GM12892 (cell line): ENCODE measurements around the gene DOCK1.

Experiments
- DNase-seq: peaks from one replicate; pipeline ENCODE4 v3.0.0; 2011; ENCODE audit not compliant: insufficient read length
- FAIRE-seq: peaks from 2 replicates; lab custom pipeline; 2011; peaks lifted over from hg19 to GRCh38; lab: Jason Lieb, UNC
- POLR2A ChIP-seq: IDR thresholded peaks from 2 replicates; pipeline ENCODE4 v1.6.1; 2011; ENCODE audit warnings: low read depth, low read length, control low read depth
- POLR2AphosphoS5 ChIP-seq: IDR thresholded peaks from 2 replicates; pipeline ENCODE4 v1.6.1; 2011; ENCODE audit warnings: low read depth, low read length, control low read depth
- TAF1 ChIP-seq: IDR thresholded peaks from 2 replicates; pipeline ENCODE4 v1.6.1; 2011; ENCODE audit warnings: low read depth, mild to moderate bottlenecking, control low read depth, low read length, borderline replicate concordance

DOCK1 gene

GRCh38 chr10:126966938-126967337 lies 61.7 kb downstream of the DOCK1 start:
- FAIRE-seq (no peak), DNase-seq (no peak)
- no peak for TF ChIP-seq TAF1
- TF ChIP-seq POLR2A = no peak
- no peak for TF ChIP-seq POLR2AphosphoS5

GRCh38 chr10:126969310-126969709 lies 64.1 kb downstream of the DOCK1 start:
- FAIRE-seq (no peak), DNase-seq (no peak)
- TF ChIP-seq POLR2AphosphoS5 (no peak), POLR2A (no peak), TAF1 (no peak)

- FAIRE-seq (no peak), DNase-seq (no peak)
- TF ChIP-seq TAF1 = no peak
- TF ChIP-seq POLR2A = no peak
- TF ChIP-seq POLR2AphosphoS5 = no peak
These were observed 67.6 kb downstream of the DOCK1 start for GRCh38 chr10:126972635-126973414.

- DNase-seq (no peak), FAIRE-seq (no peak)
- no peak for TF ChIP-seq POLR2A
- TF ChIP-seq TAF1 = no peak
- no peak for TF ChIP-seq POLR2AphosphoS5
These were observed 70.0 kb downstream of the DOCK1 start for GRCh38 chr10:126975221-126975620.

GRCh38 chr10:126977216-126977615 lies 72.0 kb downstream of the DOCK1 start:
- no peak for FAIRE-seq
- no peak for DNase-seq
- TF ChIP-seq POLR2A = no peak
- TF ChIP-seq TAF1 = no peak
- TF ChIP-seq POLR2AphosphoS5 = no peak

GRCh38 chr10:126979311-126979710 lies 74.1 kb downstream of the DOCK1 start:
- no peak for TF ChIP-seq POLR2AphosphoS5
- TF ChIP-seq TAF1 = no peak
- no peak for TF ChIP-seq POLR2A
- FAIRE-seq = no peak

GRCh38 chr10:126993208-126993607 lies 88.0 kb downstream of the DOCK1 start:
- TF ChIP-seq TAF1 (no peak), POLR2A (no peak), POLR2AphosphoS5 (no peak)
- DNase-seq (no peak), FAIRE-seq (no peak)

More at GRCh38 chr10:126979311-126979710, 74.1 kb downstream of the DOCK1 start:
- DNase-seq = no peak

- DNase-seq (no peak), FAIRE-seq (no peak)
- TF ChIP-seq POLR2A (no peak), POLR2AphosphoS5 (no peak)
These were observed 92.8 kb downstream of the DOCK1 start for GRCh38 chr10:126997801-126998590.

GRCh38 chr10:127000598-127000997 lies 95.4 kb downstream of the DOCK1 start:
- FAIRE-seq = no peak
- TF ChIP-seq POLR2A (no peak), POLR2AphosphoS5 (no peak), TAF1 (no peak)
- no peak for DNase-seq

GRCh38 chr10:127003032-127003685 lies 97.9 kb downstream of the DOCK1 start:
- DNase-seq (no peak), FAIRE-seq (no peak)
- TF ChIP-seq TAF1 (no peak), POLR2A (no peak), POLR2AphosphoS5 (no peak)

- FAIRE-seq (no peak), DNase-seq (no peak)
- TF ChIP-seq POLR2AphosphoS5 (no peak), TAF1 (no peak), POLR2A (no peak)
These were observed 101.2 kb downstream of the DOCK1 start for GRCh38 chr10:127006453-127006852.
